Endothelial cell of umbilical vein (primary cell): ENCODE measurements around the gene NPM1.

ENCODE experiments used
- EZH2 ChIP-seq: IDR thresholded peaks from 2 replicates; pipeline ENCODE4 v1.6.1; 2012; ENCODE audit warnings: borderline replicate concordance, low read depth, mild to moderate bottlenecking, moderate library complexity, low read length, inconsistent platforms; ENCODE audit not compliant: severe bottlenecking
- GATA2 ChIP-seq: IDR thresholded peaks from 2 replicates; pipeline ENCODE4 v1.7.0; 2011; ENCODE audit warnings: low read depth, mild to moderate bottlenecking, moderate library complexity, mixed read lengths, low read length; ENCODE audit not compliant: insufficient read length, insufficient read depth
- JUN ChIP-seq: IDR thresholded peaks from 2 replicates; pipeline ENCODE4 v1.6.1; 2011; ENCODE audit warnings: borderline replicate concordance, low read depth; ENCODE audit not compliant: insufficient read length, insufficient read depth
- MAX ChIP-seq: IDR thresholded peaks from 2 replicates; pipeline ENCODE4 v1.6.1; 2011; ENCODE audit not compliant: insufficient read depth, insufficient read length
- POLR2A ChIP-seq: IDR thresholded peaks from 2 replicates; pipeline ENCODE4 v1.6.1; 2012; ENCODE audit warnings: low read depth, mild to moderate bottlenecking, control low read depth, low read length
- POLR2AphosphoS5 ChIP-seq: IDR thresholded peaks from 2 replicates; pipeline ENCODE4 v1.6.1; 2012; ENCODE audit warnings: low read depth, mild to moderate bottlenecking, control low read depth, low read length, moderate library complexity; ENCODE audit not compliant: insufficient read depth
- TF ChIP-seq, protein P1 (sequence below), 2 donors: IDR thresholded peaks; 1 replicate in 1 of 2; 2 replicates in 1 of 2; pipeline ENCODE4 v1.5.1; 2011; ENCODE audit warnings: low read length in 2 of 2, mild to moderate bottlenecking in 2 of 2, moderate library complexity in 2 of 2, control low read depth in 1 of 2, inconsistent platforms in 1 of 2, low read depth in 1 of 2; ENCODE audit not compliant: insufficient read depth in 1 of 2; ENCODE audit errors: extremely low read depth in 1 of 2

DNA sequence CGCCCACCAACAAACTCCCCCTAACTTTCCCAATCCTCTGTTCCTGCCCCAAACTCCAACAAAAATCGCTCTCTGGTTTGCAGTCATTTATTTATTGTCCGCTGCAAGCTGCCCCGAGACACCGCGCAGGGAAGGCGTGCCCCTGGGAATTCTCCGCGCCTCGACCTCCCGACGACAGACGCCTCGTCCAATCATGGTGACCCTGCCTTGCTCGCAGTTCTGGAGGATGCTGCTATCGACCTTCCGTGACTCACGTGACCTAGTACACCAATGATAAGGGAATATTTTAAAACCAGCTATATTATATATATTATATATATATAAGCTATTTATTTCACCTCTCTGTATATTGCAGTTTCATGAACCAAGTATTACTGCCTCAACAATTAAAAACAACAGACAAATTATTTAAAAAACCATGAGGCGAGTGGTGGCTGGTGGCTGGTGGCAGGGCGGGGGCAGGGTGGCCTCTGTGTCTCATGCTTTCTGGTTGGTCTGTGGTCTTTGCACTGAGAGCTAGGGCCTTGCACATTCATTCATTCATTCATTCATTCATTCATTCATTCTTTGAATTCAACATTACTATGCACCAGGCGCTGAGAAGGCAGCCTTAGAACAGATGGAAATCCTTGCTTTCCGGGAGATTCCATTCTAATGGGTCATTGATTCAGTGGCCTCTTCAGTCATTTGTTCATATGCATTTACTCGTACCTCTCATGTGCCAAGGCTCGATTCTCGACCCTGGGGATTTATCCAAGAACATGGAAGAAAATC, 69.7 kb downstream of the NPM1 start:
- TF ChIP-seq POLR2A (no peak), EZH2 (no peak), MAX (no peak), JUN (no peak), POLR2AphosphoS5 (no peak), GATA2 (no peak)
- TF ChIP-seq, protein P1, sequence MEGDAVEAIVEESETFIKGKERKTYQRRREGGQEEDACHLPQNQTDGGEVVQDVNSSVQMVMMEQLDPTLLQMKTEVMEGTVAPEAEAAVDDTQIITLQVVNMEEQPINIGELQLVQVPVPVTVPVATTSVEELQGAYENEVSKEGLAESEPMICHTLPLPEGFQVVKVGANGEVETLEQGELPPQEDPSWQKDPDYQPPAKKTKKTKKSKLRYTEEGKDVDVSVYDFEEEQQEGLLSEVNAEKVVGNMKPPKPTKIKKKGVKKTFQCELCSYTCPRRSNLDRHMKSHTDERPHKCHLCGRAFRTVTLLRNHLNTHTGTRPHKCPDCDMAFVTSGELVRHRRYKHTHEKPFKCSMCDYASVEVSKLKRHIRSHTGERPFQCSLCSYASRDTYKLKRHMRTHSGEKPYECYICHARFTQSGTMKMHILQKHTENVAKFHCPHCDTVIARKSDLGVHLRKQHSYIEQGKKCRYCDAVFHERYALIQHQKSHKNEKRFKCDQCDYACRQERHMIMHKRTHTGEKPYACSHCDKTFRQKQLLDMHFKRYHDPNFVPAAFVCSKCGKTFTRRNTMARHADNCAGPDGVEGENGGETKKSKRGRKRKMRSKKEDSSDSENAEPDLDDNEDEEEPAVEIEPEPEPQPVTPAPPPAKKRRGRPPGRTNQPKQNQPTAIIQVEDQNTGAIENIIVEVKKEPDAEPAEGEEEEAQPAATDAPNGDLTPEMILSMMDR (IDR thresholded peaks at IDR 0.05; ENCODE audit: extremely low read depth in 1 of 2, insufficient read depth in 1 of 2, low read depth in 1 of 2, low read length in 2 of 2), result no peak
